ENCODE data around the gene FXYD4. TPM values are rescaled to one million over a fixed set of nuclear protein-coding genes. Genes with fewer than 3 reads are reported as not detected.
A peak's percentile ranks its signal among the peaks of the same experiment; 100 is the strongest.

FXYD4 gene
- total RNA-seq: not detected

GRCh38 chr10:43371418-43371817, at the start of gene FXYD4:
Gene FXYD4, plus strand, starts transcription at chr10:43371636. Its CDS starts 2,111 bp downstream, at chr10:43373747.
- H3K4me3 ChIP-seq (ENCODE audit: low read depth, poor library complexity, severe bottlenecking): no peak within 1 kb of the TSS
- WGBS, 2 donors: 77 to 87% methylated on average over 11 to 13 of the region's 13 CpGs
- intact Hi-C loops (cut with DNase I; ENCODE audit: low total_unique reads): no loop called here
- TF ChIP-seq CTCF (IDR thresholded peaks at IDR 0.05) (no peak), POLR2A (IDR thresholded peaks at IDR 0.05) (no peak)
- DNase-seq (ENCODE audit: low spot score in 2 of 2): no peak

- intact Hi-C loops (cut with DNase I; ENCODE audit: low total_unique reads): no loop called here
- TF ChIP-seq POLR2A (IDR thresholded peaks at IDR 0.05) (no peak), CTCF (IDR thresholded peaks at IDR 0.05) (no peak)
- H3K4me3 ChIP-seq (ENCODE audit: low read depth, poor library complexity, severe bottlenecking): no peak overlapping the region
- DNase-seq (ENCODE audit: low spot score in 2 of 2): no peak
- WGBS, 2 donors: 38 to 42% methylated on average over 14 of the region's 14 CpGs
These were observed 49.1 kb upstream of the FXYD4 start for GRCh38 chr10:43322331-43322730.

DNA sequence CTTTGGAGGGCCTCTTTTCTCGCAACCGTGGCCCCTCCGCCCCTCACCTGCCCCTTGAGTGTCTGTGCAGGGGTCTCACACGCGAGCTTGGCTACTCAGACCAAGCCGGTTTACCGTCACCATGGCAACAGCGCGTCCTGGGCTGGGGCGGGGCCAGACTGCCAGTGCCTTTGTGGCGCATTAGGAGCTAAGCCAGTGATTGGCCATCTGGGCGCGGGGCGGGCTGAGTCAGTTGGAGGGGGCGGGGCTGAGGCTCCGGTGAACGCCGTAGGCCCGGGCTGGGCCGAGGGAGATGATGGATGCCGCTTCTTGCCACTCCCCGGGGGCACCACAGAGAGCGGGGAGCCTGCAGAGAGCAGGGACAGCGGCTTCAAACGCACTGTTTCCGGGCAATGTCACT, 48.7 kb upstream of the FXYD4 start:
- H3K4me3 ChIP-seq (ENCODE audit: low read depth, poor library complexity, severe bottlenecking): no peak overlapping the region
- DNase-seq (ENCODE audit: low spot score in 2 of 2): peak; percentile 53 to 92
- TF ChIP-seq CTCF (IDR thresholded peaks at IDR 0.05) (no peak), POLR2A (IDR thresholded peaks at IDR 0.05) (no peak)
- WGBS, 2 donors: 9 to 10% methylated on average over 18 to 26 of the region's 26 CpGs
- intact Hi-C loops (cut with DNase I; ENCODE audit: low total_unique reads): no loop called here

GRCh38 chr10:43323245-43323644, 48.2 kb upstream of the FXYD4 start:
- DNase-seq (ENCODE audit: low spot score in 2 of 2): no peak
- TF ChIP-seq POLR2A (IDR thresholded peaks at IDR 0.05) (no peak), CTCF (IDR thresholded peaks at IDR 0.05) (no peak)
- 67 to 71% methylated on average over 14 of the region's 14 CpGs for WGBS, 2 donors
- H3K4me3 ChIP-seq (ENCODE audit: low read depth, poor library complexity, severe bottlenecking): no peak overlapping the region
- intact Hi-C loops (cut with DNase I; ENCODE audit: low total_unique reads): no loop called here

GRCh38 chr10:43324876-43325275, 46.6 kb upstream of the FXYD4 start:
- TF ChIP-seq CTCF (IDR thresholded peaks at IDR 0.05) (no peak), POLR2A (IDR thresholded peaks at IDR 0.05) (no peak)
- DNase-seq (ENCODE audit: low spot score in 2 of 2): no peak
- WGBS, 2 donors: 78 to 81% methylated on average over 3 of the region's 3 CpGs
- intact Hi-C loops (cut with DNase I; ENCODE audit: low total_unique reads): no loop called here
- H3K4me3 ChIP-seq (ENCODE audit: low read depth, poor library complexity, severe bottlenecking): no peak overlapping the region

DNA sequence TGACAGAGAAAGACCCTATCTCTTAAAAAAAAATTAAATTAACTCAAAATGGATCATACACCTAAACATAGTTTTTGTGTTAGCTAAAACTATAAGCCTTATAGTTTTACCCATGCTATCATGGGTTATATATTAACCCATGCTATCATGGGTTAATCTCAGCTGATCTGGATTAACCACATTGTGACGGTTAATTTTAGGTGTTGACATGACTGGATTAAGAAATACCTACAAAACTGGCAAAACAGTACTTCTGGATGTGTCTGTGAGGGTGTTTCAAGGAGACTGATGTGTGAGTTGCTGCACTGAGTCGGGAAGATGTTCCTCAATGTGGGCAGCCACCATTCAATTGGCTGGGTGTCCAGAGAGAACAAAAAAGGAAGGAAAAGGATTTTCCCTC, 44.3 kb upstream of the FXYD4 start:
- DNase-seq (ENCODE audit: low spot score in 2 of 2): no peak
- intact Hi-C loops (cut with DNase I; ENCODE audit: low total_unique reads): no loop called here
- H3K4me3 ChIP-seq (ENCODE audit: low read depth, poor library complexity, severe bottlenecking): no peak overlapping the region
- 53 to 69% methylated on average over 2 of the region's 2 CpGs for WGBS, 2 donors
- TF ChIP-seq POLR2A (IDR thresholded peaks at IDR 0.05) (no peak), CTCF (IDR thresholded peaks at IDR 0.05) (no peak)

All from lower leg skin (tissue), 4 donors.